ENCODE results near the gene EXOC2. TPM values are rescaled to one million over a fixed set of nuclear protein-coding genes. Genes with fewer than 3 reads are reported as not detected.

EXOC2 gene
- total and polyA plus RNA-seq, 2 of the 13 experiments (the other 11 are each of a cell fraction or from before 2014, with no cell fraction given): 12.6 to 22.9 TPM

GRCh38 chr6:593139-593906, 99.6 kb downstream of the EXOC2 start (continued):
- TF ChIP-seq ZNF609 (CRISPR knock-in tag; IDR thresholded peaks at IDR 0.05; ENCODE audit: borderline replicate concordance) (no peak), ZNF800 (CRISPR knock-in tag; IDR thresholded peaks at IDR 0.05) (0 out of 2 replicates have a peak, but pooled peaks have one; percentile 24), ZNF3 (CRISPR knock-in tag; IDR thresholded peaks at IDR 0.05) (no peak), MIER3 (CRISPR knock-in tag; IDR thresholded peaks at IDR 0.05; ENCODE audit: borderline replicate concordance) (no peak), KDM2A (CRISPR knock-in tag; IDR thresholded peaks at IDR 0.05; ENCODE audit: borderline replicate concordance, low read depth) (no peak), ZNF232 (CRISPR knock-in tag; IDR thresholded peaks at IDR 0.05; ENCODE audit: borderline replicate concordance) (no peak), ARID3A (IDR thresholded peaks at IDR 0.05; ENCODE audit: low read depth, low read length) (peak; percentile 93), DZIP1 (CRISPR knock-in tag; IDR thresholded peaks at IDR 0.05) (no peak), STAG1 (CRISPR knock-in tag; IDR thresholded peaks at IDR 0.05) (peak; percentile 81), CTCF (CRISPR knock-in tag; IDR thresholded peaks at IDR 0.05) (peak; percentile 72), HOXA5 (CRISPR knock-in tag; IDR thresholded peaks at IDR 0.05) (no peak), SMC3 (IDR thresholded peaks at IDR 0.05; ENCODE audit: low read length) (peak; percentile 80)

Measured in HepG2 (cell line).